ENCODE data around the gene NEK5. TPM values are rescaled to one million over a fixed set of nuclear protein-coding genes. Genes with fewer than 3 reads are reported as not detected.

NEK5 gene
- total and polyA plus RNA-seq, 2 donors (not counting 3 experiments of a cell fraction or from before 2014, with no cell fraction given), result 0.03 to 0.18 TPM

DNA sequence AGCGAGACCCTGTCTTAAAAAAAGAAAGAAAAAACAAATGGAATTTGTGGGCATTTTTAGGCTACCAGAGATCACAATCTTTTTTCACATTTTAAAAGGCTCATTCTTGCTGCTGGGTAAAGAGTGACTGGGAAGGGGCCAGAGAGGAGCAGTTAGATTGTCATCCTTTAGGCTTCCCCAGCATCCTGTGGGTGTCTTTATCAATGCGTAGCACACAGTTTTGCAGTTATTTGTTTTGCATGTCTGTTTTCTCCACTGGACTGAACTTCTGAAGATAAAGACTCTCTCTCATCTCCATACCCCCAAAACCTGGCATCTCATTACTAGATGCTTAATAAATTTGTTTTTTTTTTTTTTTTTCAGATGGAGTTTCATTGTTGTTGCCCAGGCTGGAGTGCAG is 106.5 kb downstream of the NEK5 start:
- intact Hi-C loops (cut with micrococcal nuclease) (no loop called here), dilution Hi-C loops (cut with MboI; ENCODE audit: extremely low pct_ligation_motif_present, low sequenced_read_pairs) (no loop called here)
- Histone ChIP-seq H3K4me1 (ENCODE audit: control insufficient read depth, extremely low read depth, insufficient read depth, low read length) (no peaks in the 10 kb centered on the region), H3K9me3 (replicated peaks; ENCODE audit: control insufficient read depth, insufficient read depth, low read length) (no peaks in the 10 kb centered on the region), H2AFZ (ENCODE audit: low read depth, low read length) (no peak overlapping the region), H3K9me1 (replicated peaks; ENCODE audit: control insufficient read depth, extremely low read depth, insufficient read depth, low read length) (no peaks in the 10 kb centered on the region), H3K4me3 (replicated peaks in 1 of 3; ENCODE audit: insufficient read depth in 1 of 3, low read depth in 1 of 3, low read length in 3 of 3) (no peak overlapping the region), H4K20me1 (replicated peaks; ENCODE audit: control insufficient read depth, extremely low read depth, insufficient read depth, low read length) (no peaks in the 10 kb centered on the region), H3K4me2 (ENCODE audit: insufficient read depth, low read length) (no peak overlapping the region), H3K9ac (replicated peaks; ENCODE audit: extremely low read depth, insufficient read depth, low read length) (no peak overlapping the region), H3K36me3 (ENCODE audit: control insufficient read depth in 2 of 2, extremely low read depth in 1 of 2, insufficient read depth in 2 of 2, low read length in 2 of 2) (peaks cover 10 to 11% of the 10 kb centered on the region in 2 experiments), H3K79me2 (ENCODE audit: control insufficient read depth, insufficient read depth, low read length) (peaks cover 4% of the 10 kb centered on the region), H3K27me3 (ENCODE audit: control insufficient read depth in 2 of 2, insufficient read depth in 2 of 2, low read length in 2 of 2) (no peaks in the 10 kb centered on the region), H3K27ac (ENCODE audit: insufficient read depth, low read depth, low read length) (no peak overlapping the region)
- DNase-seq (ENCODE audit: low read depth, low spot score) (no peak), FAIRE-seq (no peak)
- CTCF ChIA-PET, result no interaction called here
- TF ChIP-seq FOS (IDR thresholded peaks at IDR 0.05; ENCODE audit: borderline replicate concordance, insufficient read depth, low read length), result no peak
- TF ChIP-seq GATA2 (IDR thresholded peaks at IDR 0.05; ENCODE audit: insufficient read depth, insufficient read length, low read depth, low read length), result no peak
- TF ChIP-seq POLR2A (IDR thresholded peaks at IDR 0.05; ENCODE audit: low read depth, low read length), result no peak
- no peak for TF ChIP-seq POLR2AphosphoS5 (IDR thresholded peaks at IDR 0.05; ENCODE audit: insufficient read depth, low read depth, low read length)
- TF ChIP-seq EZH2 (IDR thresholded peaks at IDR 0.05; ENCODE audit: borderline replicate concordance, low read depth, low read length, severe bottlenecking), result no peak
- TF ChIP-seq, protein P1, sequence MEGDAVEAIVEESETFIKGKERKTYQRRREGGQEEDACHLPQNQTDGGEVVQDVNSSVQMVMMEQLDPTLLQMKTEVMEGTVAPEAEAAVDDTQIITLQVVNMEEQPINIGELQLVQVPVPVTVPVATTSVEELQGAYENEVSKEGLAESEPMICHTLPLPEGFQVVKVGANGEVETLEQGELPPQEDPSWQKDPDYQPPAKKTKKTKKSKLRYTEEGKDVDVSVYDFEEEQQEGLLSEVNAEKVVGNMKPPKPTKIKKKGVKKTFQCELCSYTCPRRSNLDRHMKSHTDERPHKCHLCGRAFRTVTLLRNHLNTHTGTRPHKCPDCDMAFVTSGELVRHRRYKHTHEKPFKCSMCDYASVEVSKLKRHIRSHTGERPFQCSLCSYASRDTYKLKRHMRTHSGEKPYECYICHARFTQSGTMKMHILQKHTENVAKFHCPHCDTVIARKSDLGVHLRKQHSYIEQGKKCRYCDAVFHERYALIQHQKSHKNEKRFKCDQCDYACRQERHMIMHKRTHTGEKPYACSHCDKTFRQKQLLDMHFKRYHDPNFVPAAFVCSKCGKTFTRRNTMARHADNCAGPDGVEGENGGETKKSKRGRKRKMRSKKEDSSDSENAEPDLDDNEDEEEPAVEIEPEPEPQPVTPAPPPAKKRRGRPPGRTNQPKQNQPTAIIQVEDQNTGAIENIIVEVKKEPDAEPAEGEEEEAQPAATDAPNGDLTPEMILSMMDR (IDR thresholded peaks at IDR 0.05; ENCODE audit: extremely low read depth in 1 of 2, insufficient read depth in 1 of 2, low read depth in 1 of 2, low read length in 2 of 2), result no peak
- no peak for TF ChIP-seq MYC (IDR thresholded peaks at IDR 0.05; ENCODE audit: low read depth, low read length)
- no peak for TF ChIP-seq MAX (IDR thresholded peaks at IDR 0.05; ENCODE audit: insufficient read depth, insufficient read length)
- no peak for TF ChIP-seq JUN (IDR thresholded peaks at IDR 0.05; ENCODE audit: borderline replicate concordance, insufficient read depth, insufficient read length, low read depth)
- no TSS peak for BruUV-seq (replicated peaks)
- POLR2A ChIA-PET, result no interaction called here

Data from endothelial cell of umbilical vein (primary cell).